ENCODE data around the gene GGNBP2.
A peak's percentile ranks its signal among the peaks of the same experiment; 100 is the strongest.

The GGNBP2 gene

DNA sequence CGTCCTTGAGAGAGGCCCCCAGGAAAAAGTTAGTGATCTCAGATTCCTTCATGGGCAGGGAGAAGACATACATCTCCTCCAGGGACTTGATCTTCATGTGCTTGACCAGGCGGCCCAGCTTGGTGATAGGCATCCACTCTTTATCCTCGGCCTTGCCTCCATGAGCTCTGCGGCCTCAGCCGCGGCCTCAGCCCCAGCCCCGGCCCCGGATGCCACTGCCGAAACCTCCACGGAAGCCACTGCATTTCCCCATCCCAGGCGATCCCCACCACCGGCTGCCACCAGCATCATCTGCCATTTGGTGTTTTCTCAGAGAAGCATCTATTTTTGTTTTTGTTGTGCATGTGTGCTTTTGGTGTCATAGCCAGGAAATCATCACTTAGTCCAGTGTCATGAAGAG is 30.3 kb downstream of the GGNBP2 start:
- no peak for DNase-seq

DNA sequence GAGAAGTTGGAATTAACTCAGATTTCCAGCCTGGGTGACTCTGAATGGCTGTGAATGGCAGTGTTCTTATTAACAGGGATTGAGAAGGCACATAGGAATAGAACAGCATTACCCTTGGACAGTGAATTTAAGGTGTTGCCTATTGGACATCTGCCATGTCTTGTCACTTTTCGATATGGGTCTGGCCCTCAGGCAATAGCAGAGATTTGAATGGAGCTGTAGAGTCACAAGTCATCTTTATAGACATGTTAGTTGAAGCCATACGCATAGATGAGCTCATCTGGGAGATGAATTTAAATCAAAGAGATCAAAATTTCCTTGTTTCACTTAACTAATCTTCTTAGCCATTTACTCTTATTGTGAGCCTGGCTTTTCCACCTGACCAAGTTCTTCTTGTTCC is 32.1 kb downstream of the GGNBP2 start:
- DNase-seq, result no peak

DNA sequence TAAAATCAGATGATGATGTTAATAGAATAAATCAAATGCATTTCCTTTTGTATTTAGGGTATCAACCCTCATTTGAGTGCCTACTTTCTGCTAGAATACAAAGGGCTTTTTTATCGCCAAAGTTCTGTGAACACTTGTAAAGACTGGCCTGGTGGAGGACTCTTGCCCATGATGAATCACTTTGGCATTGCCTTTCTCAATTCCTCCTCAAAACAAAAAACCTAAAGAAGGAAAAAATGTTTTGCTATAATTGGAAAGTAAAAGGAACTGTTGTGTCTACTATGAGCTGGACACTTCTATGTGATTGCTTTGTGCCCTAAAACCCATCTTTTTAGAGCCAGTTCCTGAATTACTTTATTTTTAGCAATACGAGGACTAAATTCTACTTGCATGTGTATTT is 34.0 kb downstream of the GGNBP2 start:
- DNase-seq, result no peak

DNA sequence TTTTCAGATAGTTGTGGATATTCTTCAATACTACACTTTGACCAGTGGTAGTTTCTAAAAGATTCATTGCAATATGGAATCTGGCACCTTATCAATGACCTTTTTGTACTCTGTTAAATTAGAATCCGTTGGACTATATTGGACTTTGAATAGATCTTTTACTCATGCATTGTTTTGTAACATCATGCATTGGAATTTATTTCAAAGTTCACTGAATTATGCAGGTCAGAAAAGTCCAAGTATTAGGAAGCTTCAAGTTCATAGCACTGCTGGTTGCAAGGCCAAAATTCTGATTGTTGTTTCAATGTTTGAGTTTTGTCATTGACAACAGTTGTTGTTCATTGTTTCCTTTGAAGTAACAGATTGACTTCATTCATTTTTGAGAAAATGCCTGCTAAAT is 39.1 kb downstream of the GGNBP2 start:
- no peak for DNase-seq

DNA sequence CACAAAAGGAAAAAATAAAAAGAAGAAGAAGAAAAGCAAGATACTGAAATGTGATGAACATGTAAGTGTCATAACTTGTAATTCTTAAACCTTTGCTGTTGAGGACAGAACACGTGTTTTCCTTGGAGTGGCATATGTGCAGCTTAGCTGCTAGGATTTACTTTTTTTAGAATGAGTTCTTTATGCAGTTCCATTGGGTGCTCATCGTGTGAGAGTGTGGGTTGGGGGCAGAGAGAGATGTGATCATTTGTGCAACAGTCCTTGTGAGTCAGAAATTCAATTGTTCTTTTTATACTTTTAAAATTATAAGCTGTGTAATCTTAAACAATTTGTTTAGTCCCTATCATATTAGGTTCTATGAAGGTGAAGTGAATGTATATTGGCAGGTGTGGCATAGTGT is 41.4 kb downstream of the GGNBP2 start:
- DNase-seq, result no peak

DNA sequence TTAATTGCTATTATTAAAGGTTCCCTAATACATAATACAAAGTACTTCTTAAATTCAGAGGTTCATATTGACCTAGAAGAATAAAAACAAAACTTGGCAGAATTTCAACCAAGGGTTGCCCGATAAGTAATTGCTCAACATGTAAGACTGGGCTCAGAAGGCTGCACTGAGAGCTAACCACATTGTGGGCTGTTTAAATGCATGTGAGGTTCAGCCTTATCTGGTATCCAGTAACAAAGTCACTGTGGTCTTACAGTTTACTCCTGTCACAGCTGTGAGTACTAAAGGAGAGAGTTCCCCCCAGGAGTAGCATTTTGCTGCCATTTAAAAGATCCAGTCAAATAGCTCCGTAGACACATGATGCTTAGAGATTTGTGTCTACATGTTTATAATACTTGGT is 45.4 kb downstream of the GGNBP2 start:
- DNase-seq, result no peak

DNA sequence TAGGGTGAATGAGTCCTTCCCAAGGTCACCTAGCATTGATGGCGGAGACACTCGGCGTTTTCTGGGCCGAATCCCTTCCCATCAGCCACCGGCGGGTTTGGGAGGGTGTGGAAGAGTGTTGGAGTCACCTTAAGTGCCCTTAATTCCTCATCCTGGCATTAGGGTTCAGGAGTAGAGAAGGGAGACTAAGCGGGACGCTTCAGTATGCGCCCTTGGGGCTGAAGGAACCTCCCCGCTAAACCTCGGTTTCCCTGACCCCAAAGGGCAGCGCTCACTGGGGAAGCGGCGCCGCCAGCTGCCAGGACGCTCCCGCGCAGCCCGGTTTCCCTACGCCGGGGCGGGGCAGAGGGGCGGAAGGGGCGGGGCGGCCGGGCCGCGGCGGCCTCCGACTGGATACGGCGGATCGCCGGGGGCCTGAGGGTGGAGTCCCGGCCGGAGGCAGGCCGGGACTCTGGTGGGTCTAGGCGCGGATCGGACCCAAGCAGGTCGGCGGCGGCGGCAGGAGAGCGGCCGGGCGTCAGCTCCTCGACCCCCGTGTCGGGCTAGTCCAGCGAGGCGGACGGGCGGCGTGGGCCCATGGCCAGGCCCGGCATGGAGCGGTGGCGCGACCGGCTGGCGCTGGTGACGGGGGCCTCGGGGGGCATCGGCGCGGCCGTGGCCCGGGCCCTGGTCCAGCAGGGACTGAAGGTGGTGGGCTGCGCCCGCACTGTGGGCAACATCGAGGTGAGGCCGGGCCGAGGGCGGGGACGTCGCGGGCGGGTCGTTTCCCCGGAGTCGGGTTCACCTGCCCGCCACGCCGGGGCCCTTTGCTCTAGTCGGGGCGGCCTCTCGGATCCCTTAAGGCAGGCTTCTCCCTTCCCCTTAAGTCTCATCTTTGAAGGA is 47.0 kb downstream of the GGNBP2 start, which contains the start of gene DHRS11:
Gene DHRS11 (plus strand): TSS at position 446 of the 882 bp plus-strand sequence. CDS start 131 bp downstream, at position 577.
- DNase-seq, result peak; percentile 58

DNA sequence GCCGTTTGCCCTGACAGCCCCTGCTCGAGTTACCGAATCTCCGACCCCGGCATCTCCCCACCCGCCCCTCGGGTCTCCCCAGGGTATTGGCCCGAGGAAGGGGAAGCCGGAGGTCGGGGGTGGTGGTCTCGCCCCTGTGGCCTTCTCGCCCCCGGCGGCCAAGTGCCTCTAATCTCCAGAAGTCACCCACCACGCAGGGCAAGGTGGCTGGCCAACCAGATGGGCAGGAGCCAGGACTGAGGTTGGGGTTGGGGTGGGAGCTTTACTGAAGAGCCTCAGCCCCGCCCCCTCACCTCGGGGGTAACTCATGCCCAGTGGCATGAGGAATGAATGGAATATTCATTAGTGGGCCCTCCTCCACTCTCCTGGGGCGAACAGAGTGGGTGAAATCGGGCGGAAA is 47.6 kb downstream of the GGNBP2 start:
- DNase-seq, result peak; percentile 20

DNA sequence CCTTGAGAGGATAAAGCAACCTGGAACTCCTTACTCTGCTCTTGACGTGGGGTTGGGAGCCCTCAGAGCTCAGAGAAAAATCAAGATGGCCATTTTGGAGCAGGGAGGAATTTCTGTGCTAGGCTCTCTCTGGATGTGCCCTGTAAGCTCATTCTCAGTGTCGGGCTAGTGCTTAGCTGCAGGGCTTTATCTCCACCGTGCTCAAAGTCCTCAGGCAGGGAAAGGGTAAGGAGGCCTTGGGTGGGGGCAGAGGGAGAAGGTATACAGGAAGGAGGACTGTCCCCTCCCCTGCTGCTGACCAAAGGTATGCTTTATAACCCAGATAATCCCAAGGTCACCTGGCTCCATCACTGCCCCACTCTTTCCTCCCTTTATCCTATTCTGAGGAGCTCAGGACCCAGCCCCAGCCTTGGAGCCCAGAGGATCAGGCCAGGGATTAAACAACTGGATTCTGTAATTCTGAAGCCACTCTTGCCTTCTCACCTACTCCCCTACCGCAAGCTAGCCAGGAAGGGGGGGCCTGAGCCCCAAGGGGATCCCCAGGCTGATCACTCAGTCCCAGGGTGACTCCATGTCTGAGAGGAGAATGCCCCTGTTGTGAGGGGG is 48.1 kb downstream of the GGNBP2 start:
- no peak for DNase-seq

DNA sequence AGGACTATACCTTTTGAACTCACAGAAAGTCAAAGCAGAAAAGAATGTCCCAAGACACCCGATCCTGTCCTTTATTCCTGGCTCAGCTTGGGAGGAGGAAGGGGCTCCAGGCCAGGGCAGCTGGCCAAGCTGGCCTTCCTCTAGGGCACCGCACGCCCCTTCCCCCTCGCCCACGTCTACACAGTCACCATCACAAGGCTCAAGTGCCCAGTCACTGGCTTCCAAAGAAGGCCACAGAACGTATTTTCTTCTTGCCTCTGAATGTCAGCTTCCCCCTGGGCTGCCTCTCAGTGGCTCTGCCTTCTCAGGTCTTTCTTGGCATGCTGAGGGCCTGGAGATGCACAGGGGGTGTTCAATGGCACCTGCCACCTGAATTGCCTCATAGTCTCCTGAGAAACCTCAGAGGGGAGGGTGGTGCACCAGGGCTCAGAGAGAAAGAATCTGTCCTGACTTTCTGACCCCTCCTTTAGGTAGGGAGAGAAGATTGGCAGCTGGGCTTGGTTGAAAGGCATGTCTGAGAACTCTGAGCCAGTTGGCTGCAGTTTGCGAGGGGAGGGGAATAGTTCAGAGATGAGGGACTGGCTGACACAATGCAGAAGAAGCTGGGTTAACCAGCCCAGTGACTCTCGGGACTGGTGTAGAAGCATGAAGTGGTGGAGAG is 49.1 kb downstream of the GGNBP2 start:
- no peak for DNase-seq

DNA sequence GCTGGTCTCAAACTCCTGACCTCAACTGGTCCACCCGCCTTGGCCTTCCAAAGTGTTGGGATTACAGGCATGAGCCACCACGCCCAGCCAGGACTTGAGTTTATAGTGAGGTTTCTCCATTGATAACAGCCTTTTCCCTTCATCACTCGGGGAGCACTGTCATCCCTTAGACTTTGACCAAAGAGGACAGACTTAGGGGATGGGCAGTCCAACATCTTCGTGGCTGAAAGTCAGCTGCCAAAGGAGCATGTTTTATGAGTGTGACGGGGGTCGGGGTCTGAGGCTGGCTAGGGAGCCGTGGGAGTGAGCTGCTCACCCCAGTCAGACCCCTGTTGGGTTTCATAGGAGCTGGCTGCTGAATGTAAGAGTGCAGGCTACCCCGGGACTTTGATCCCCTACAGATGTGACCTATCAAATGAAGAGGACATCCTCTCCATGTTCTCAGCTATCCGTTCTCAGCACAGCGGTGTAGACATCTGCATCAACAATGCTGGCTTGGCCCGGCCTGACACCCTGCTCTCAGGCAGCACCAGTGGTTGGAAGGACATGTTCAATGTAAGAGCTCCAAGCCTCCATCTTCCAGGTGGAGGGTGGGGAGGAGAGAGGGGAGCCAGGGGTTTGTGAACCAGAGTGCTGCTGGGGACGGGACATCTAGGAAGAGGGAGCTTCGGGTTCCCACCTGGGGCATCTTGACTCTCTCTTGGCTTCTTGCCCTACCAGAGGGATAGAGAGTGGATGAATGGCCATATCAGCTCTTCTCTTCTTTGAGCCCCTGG is 50.1 kb downstream of the GGNBP2 start:
- DNase-seq, result no peak

DNA sequence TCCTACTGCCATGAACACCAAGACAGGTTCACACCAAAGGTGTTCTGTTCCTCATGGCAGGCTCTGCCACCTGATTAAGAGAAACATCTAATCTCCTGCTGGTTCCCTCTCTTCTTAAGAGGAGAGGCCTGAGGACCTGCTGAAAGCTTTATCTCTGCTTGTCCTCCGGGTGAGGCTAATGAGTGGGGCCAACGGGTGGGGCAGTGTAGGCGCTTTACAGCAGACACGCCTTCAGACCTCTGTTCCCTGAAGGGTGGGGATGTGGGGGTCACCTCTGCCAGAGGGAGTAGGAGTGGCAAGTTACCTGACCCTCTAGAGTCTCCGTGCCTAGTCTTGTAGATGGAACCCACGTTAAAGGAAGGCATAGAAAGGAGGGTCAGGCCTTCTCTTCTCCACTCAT is 52.5 kb downstream of the GGNBP2 start:
- no peak for DNase-seq

DNA sequence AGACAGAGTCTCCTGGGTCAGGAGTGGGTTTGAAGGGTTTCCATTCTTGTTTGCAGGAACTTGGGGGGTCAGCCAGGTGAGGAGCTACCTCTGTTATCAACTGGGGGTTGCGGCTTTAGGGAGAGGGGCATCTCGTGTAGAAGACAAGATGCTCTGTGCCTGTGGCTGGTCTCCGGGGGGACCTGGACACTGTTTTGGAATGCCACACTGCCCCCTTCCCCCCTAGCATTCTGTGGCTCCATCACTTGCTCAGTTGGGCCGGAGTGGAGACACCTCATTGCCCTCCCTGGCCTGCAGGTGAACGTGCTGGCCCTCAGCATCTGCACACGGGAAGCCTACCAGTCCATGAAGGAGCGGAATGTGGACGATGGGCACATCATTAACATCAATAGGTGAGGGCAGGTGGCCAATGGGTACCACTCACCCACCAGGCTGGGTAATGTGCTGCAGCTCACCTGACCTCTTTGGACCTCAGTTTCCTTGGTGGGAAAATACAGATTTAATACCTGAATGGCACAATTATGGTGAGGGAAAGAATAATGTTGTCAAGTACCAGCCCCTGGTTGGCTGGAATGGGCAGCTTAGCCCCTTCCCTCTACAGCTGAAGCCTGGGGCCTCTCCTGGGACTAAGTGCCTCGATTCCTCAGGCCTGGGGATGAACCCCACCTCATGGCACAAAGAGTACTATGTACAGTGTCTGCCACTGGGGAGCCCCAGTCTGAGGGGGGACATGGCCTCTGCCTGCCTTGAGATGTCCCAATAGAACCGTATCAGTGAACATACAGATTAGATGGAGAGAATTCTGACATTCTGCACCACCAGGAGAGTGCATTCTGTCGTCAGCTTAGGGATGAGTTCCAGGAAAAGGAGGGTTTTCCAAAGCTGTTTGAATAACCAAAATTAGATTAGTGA is 53.4 kb downstream of the GGNBP2 start:
- DNase-seq, result no peak

DNA sequence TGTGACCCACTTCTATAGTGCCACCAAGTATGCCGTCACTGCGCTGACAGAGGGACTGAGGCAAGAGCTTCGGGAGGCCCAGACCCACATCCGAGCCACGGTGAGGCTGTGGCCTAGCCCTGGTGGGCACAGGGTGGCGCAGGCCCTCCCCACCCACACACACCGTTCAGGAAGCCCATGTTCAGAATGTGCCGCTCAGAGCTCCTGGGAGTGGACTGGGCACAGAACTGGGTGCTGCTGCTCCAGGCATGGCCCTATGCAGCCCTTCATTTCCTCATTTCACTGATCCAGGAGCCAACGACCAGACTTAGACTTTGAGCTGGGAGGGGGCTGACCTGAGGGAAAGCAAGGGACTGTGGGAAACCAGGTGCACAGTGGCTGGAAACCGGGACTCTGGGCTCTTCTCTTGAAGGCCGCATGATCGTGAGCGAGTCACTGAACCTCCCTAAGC is 54.3 kb downstream of the GGNBP2 start:
- DNase-seq, result no peak

DNA sequence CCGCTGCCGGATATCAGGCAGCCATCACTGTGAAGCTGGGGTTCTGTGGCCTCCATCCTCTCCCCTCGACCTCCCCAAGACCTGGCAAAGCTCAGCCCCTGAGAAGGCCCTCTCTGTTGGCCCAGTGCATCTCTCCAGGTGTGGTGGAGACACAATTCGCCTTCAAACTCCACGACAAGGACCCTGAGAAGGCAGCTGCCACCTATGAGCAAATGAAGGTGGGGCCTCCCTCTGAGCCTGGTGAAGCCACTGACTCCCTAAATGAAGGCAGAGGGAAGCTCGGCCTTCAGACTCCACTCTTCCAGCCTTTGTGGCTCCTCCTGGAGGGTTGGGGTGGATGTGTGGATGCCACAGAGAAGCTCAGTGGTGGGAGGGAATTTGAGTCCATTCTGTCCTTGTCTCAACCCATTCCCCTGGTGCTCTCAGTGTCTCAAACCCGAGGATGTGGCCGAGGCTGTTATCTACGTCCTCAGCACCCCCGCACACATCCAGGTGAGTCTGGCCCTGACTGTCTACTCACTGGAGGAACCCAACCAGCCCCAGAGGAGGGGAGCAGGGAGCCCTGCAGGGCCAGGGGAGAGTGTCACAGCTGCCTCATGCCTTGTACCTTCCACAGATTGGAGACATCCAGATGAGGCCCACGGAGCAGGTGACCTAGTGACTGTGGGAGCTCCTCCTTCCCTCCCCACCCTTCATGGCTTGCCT is 55.0 kb downstream of the GGNBP2 start:
- DNase-seq, result no peak

DNA sequence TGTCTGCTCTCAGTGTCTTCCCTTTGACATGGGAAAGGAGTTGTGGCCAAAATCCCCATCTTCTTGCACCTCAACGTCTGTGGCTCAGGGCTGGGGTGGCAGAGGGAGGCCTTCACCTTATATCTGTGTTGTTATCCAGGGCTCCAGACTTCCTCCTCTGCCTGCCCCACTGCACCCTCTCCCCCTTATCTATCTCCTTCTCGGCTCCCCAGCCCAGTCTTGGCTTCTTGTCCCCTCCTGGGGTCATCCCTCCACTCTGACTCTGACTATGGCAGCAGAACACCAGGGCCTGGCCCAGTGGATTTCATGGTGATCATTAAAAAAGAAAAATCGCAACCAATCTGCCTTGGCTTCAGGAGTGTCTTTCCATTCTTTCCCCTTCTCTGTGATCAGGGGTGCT is 55.7 kb downstream of the GGNBP2 start:
- DNase-seq, result no peak

DNA sequence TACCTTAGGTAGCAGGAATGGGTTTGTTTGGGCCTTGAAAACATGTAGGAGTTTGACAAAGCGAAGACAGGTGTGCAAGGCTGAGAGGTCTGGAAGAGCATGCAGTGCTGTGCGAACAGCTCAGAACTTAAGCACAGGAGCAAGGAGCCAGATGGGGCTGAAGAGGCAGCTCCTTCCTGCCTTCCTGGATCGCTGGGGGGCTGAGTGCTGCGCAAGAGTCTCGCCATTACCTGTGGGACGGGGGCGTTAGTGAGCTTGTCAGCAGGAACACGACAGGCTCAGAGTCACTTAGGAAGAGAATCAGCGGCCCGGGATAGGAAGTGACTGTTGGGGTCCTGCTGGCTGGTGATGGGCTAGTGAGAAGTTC is 56.2 kb downstream of the GGNBP2 start:
- DNase-seq, result no peak

DNA sequence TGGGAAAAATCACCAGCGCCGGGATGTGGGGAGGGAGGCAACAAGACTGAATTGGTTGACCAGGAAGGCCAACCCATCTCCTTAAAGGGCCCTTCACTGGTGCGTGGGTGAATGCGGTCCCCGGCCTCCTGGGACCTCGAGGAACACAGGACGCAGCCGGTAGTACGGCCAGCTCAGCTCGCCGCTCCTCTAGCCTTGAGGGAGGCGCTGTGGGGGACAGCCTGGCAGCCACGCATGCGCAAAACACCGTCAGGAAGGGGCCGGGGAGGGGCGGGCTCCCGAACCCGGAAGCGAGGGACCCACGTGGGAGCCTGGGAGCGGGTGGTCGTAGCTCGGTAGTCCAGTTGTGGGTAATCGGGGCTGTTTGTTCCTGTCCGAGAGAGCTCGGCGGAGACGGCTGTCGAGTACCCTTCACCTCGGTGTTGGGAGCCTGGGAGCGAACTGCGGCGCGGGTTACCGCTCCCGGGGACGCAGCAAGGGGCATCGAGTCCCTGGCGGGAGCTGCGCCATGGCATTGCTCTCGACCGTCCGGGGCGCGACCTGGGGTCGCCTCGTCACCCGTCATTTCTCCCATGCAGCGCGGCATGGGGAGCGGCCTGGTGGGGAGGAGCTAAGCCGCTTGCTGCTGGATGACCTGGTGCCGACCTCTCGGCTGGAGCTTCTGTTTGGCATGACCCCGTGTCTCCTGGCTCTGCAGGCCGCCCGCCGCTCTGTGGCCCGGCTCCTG is 56.7 kb downstream of the GGNBP2 start, which contains the start of gene MRM1:
Gene MRM1 (plus strand): TSS at position 281 of the 727 bp plus-strand sequence. CDS start 228 bp downstream, at position 509.
- peak; percentile 77 for DNase-seq

DNA sequence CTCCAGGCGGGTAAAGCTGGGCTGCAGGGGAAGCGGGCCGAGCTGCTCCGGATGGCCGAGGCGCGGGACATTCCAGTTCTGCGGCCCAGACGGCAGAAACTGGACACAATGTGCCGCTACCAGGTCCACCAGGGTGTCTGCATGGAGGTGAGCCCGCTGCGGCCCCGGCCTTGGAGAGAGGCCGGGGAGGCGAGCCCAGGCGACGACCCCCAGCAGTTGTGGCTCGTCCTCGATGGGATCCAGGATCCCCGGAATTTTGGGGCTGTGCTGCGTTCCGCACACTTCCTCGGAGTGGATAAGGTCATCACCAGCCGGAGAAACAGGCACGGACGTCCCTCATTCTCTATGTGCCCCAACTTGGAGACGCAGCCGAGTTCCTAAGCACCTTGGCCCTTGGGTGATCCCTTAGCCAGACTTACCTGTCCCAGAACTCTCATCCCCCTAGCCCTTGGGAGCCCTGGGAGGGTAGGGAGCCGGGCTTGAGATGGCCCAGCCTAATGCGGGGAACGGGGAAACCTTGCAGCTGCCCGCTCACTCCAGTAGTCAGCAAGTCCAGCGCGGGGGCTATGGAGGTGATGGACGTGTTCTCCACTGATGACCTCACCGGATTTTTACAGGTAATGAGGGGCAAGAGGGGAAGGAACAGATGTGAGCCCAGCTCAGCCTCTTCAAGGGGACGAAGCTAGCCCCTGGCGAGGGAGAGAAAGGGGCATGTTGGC is 57.5 kb downstream of the GGNBP2 start:
- DNase-seq, result peak; percentile 12

DNA sequence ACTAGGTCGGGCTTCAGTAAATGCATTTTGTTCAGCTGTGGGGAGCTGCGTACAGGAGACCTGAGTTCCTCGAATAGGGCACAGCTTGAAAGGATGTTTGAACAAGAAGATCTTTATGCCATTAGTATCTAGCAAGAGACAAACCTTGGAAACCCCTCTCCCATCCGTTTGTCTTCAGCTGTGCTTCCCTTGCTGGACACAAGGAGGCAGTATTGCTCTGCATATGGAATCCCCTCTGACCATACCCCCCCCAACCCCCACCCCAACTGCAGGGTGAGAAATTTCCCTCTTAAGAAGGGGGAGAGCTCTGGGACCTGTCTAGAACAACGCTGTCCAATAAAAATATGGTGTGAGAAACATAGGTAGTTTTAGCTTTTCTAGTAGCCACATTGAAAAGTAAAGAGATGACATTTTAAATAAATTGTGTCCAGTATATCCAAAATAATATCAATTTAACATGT is 58.2 kb downstream of the GGNBP2 start:
- DNase-seq, result peak; percentile 37

Data from NCI-H510A (cell line).